CD4-positive, CD25-positive, alpha-beta regulatory T cell (primary cell): ENCODE results near the gene HUNK. TPM values are rescaled to one million over a fixed set of nuclear protein-coding genes. Genes with fewer than 3 reads are reported as not detected.

Source experiments
- ATAC-seq, 2 donors: fragments of 150-1000 bp; cut with Tn5 transposase; one replicate each; pipeline ENCODE4 v1.10.0; 2021; ENCODE audit warnings: low read depth in 2 of 2, moderate number of reproducible peaks in 2 of 2, moderate library complexity in 1 of 2
- DNase-seq, 3 donors: peaks; one replicate each; pipeline versions ENCODE4 v3.0.0 to v3.0.0-alpha.2; 2012 to 2022; ENCODE audit warnings: mixed read lengths in 1 of 3
- H3K27ac ChIP-seq: one replicate; pipeline ENCODE4 v1.7.0; 2013; ENCODE audit warnings: mild to moderate bottlenecking, low read length; ENCODE audit not compliant: insufficient read depth, poor library complexity, severe bottlenecking
- H3K27me3 ChIP-seq: one replicate; pipeline ENCODE4 v1.7.0; 2013; ENCODE audit warnings: low read length; ENCODE audit not compliant: control insufficient read depth, insufficient read depth
- H3K36me3 ChIP-seq: one replicate; pipeline ENCODE4 v1.7.0; 2013; ENCODE audit warnings: mild to moderate bottlenecking, low read length, moderate library complexity; ENCODE audit not compliant: control insufficient read depth, insufficient read depth
- H3K4me1 ChIP-seq: 2 replicates; pipeline ENCODE4 v1.7.0; 2013; ENCODE audit warnings: mild to moderate bottlenecking, low read length; ENCODE audit not compliant: insufficient read depth, control insufficient read depth, poor library complexity, severe bottlenecking
- H3K4me3 ChIP-seq: one replicate; pipeline ENCODE4 v1.7.0; 2013; ENCODE audit warnings: low read depth, mild to moderate bottlenecking, low read length, moderate library complexity
- H3K9me3 ChIP-seq, 2 experiments: 1 replicate in 1 of 2; 2 replicates in 1 of 2; pipeline ENCODE4 v1.7.0; 2013; ENCODE audit warnings: low read length in 2 of 2, mild to moderate bottlenecking in 1 of 2, moderate library complexity in 1 of 2; ENCODE audit not compliant: control insufficient read depth in 2 of 2
- H3K27ac Mint-ChIP-seq, 3 donors: one replicate each; pipeline ENCODE4 v1.8.0; 2020 to 2022; ENCODE audit warnings: mild to moderate bottlenecking in 3 of 3, mixed read lengths in 3 of 3, moderate library complexity in 2 of 3
- H3K27me3 Mint-ChIP-seq: one replicate; pipeline ENCODE4 v1.8.0; 2022; ENCODE audit warnings: mild to moderate bottlenecking, mixed read lengths
- H3K36me3 Mint-ChIP-seq: one replicate; pipeline ENCODE4 v1.8.0; 2020; ENCODE audit warnings: mixed read lengths
- H3K4me1 Mint-ChIP-seq, 4 donors: one replicate each; pipeline ENCODE4 v1.8.0; 2020 to 2022; ENCODE audit warnings: mixed read lengths in 4 of 4, mild to moderate bottlenecking in 1 of 4
- H3K4me3 Mint-ChIP-seq, 4 donors: one replicate each; pipeline ENCODE4 v1.8.0; 2020 to 2022; ENCODE audit warnings: mild to moderate bottlenecking in 4 of 4, mixed read lengths in 4 of 4, moderate library complexity in 3 of 4
- H3K9me3 Mint-ChIP-seq, 7 donors: one replicate each; pipeline ENCODE4 v1.8.0; 2020 to 2022; ENCODE audit warnings: mixed read lengths in 7 of 7, mild to moderate bottlenecking in 3 of 7, moderate library complexity in 2 of 7
- polyA plus RNA-seq, 4 donors: library from polyadenylated mRNA; unstranded; fragments of 300-500 nt; fragmentation: Illumina TruSeq; gene quantifications; one replicate each; pipeline ENCODE4 v1.2.3, GENCODE V29; 2021
- total RNA-seq: library from RNA; stranded (reverse); gene quantifications from one replicate; pipeline ENCODE4 v1.2.3, GENCODE V29; 2022

The HUNK gene
- total and polyA plus RNA-seq, 5 donors from 2014 or later = not detected

- Mint-ChIP-seq H3K27ac (no peak overlapping the region), H3K4me3 (no peak overlapping the region)
These were observed 44.3 kb downstream of the HUNK start for GRCh38 chr21:31917108-31917507.

DNA sequence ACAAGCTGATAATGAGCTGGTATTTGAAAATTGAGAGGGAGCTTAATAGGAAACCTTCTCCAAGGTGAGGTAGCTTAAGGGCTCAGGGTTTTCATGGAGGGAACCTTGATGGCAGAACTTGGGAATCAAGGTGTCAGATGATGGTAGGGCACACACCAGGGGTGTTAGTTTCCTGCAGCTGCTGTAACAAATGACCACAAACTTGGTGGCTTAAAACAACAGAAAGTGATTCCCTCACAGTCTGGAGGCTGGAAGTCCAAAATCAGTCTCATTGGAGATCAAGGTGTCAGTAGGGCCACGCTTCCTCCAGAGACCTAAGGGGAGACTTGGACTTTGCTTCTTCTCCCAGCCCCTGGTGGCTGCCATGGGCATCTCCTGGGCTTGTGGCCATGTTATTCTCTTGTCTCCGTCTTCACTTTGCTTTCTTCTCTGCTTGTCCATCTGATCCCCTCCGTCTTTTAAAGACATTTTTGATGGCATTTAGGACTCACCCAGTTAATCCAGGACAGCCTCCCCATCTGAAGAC lies 45.5 kb downstream of the HUNK start:
- H3K9me3 ChIP-seq = no peaks in the 10 kb centered on the region
- no peak for ATAC-seq
- H3K27ac Mint-ChIP-seq = peak overlapping the region in 1 of 3 donors; percentile 34
- no peak for DNase-seq
- no peaks in the 10 kb centered on the region for H3K36me3 Mint-ChIP-seq
- no peaks in the 10 kb centered on the region for H3K4me1 Mint-ChIP-seq
- no peaks in the 10 kb centered on the region for H3K27me3 ChIP-seq
- H3K36me3 ChIP-seq = no peaks in the 10 kb centered on the region
- H3K4me3 ChIP-seq = no peak overlapping the region
- no peak overlapping the region for H3K27ac ChIP-seq
- H3K9me3 Mint-ChIP-seq = peaks cover 0 to 1% (median 0%) of the 10 kb centered on the region in 7 donors
- no peaks in the 10 kb centered on the region for H3K4me1 ChIP-seq
- peaks cover 5% of the 10 kb centered on the region for H3K27me3 Mint-ChIP-seq
- peak overlapping the region in 1 of 4 donors; percentile 8 for H3K4me3 Mint-ChIP-seq

More at GRCh38 chr21:31917108-31917507, 44.3 kb downstream of the HUNK start:
- Histone ChIP-seq H3K36me3 (no peaks in the 10 kb centered on the region), H3K9me3 (no peaks in the 10 kb centered on the region), H3K27me3 (no peaks in the 10 kb centered on the region), H3K27ac (no peak overlapping the region), H3K4me1 (no peaks in the 10 kb centered on the region), H3K4me3 (no peak overlapping the region)
- H3K36me3 Mint-ChIP-seq = no peaks in the 10 kb centered on the region
- ATAC-seq (no peak), DNase-seq (no peak)
- H3K27me3 Mint-ChIP-seq = peaks cover 7% of the 10 kb centered on the region
- no peaks in the 10 kb centered on the region for H3K4me1 Mint-ChIP-seq
- H3K9me3 Mint-ChIP-seq = peaks cover 0 to 1% (median 0%) of the 10 kb centered on the region in 7 donors

GRCh38 chr21:31920275-31920674 lies 47.5 kb downstream of the HUNK start:
- ATAC-seq (no peak), DNase-seq (no peak)
- no peak overlapping the region for H3K4me3 ChIP-seq
- no peaks in the 10 kb centered on the region for H3K36me3 Mint-ChIP-seq
- H3K4me1 Mint-ChIP-seq = no peaks in the 10 kb centered on the region
- no peak overlapping the region for H3K27ac ChIP-seq
- no peaks in the 10 kb centered on the region for H3K27me3 ChIP-seq
- no peaks in the 10 kb centered on the region for H3K27me3 Mint-ChIP-seq
- H3K9me3 ChIP-seq = no peaks in the 10 kb centered on the region
- H3K9me3 Mint-ChIP-seq = peaks cover 0 to 1% (median 0%) of the 10 kb centered on the region in 7 donors
- H3K4me3 Mint-ChIP-seq = no peak overlapping the region
- no peaks in the 10 kb centered on the region for H3K36me3 ChIP-seq
- H3K4me1 ChIP-seq = no peaks in the 10 kb centered on the region
- no peak overlapping the region for H3K27ac Mint-ChIP-seq

- H3K36me3 Mint-ChIP-seq = no peaks in the 10 kb centered on the region
- no peaks in the 10 kb centered on the region for H3K36me3 ChIP-seq
- H3K27me3 ChIP-seq = no peaks in the 10 kb centered on the region
- no peak overlapping the region for H3K4me3 ChIP-seq
- H3K9me3 ChIP-seq = no peaks in the 10 kb centered on the region
- no peaks in the 10 kb centered on the region for H3K27me3 Mint-ChIP-seq
- H3K9me3 Mint-ChIP-seq = peaks cover 0 to 1% (median 0%) of the 10 kb centered on the region in 7 donors
- no peak for DNase-seq
- no peak overlapping the region for H3K27ac ChIP-seq
- no peak overlapping the region for H3K4me3 Mint-ChIP-seq
- no peaks in the 10 kb centered on the region for H3K4me1 Mint-ChIP-seq
- H3K4me1 ChIP-seq = no peaks in the 10 kb centered on the region
- ATAC-seq = no peak
- H3K27ac Mint-ChIP-seq = no peak overlapping the region
These were observed 48.3 kb downstream of the HUNK start for GRCh38 chr21:31921079-31921478.

DNA sequence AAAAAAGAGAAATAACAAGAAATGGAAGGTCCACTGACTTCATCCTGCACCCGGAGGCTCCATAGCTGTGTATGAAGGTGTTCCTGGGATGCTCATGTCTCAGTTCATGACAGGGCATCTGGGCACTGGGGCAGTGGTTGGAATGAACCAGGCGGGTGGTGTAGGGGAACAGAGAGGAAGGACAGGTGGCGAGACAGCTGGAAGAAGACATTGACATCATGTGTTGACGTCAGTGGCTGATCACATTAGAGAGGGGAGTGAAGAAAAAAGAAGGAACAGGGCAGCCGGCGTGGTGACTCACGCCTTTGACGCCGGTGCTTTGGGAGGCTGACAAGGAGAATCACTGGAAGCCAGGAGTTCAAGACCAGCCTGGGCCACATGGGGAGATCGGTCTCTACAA lies 50.1 kb downstream of the HUNK start:
- H3K27me3 Mint-ChIP-seq = peaks cover 4% of the 10 kb centered on the region
- H3K4me3 ChIP-seq = no peak overlapping the region
- no peak overlapping the region for H3K27ac Mint-ChIP-seq
- H3K27me3 ChIP-seq = no peaks in the 10 kb centered on the region
- H3K4me3 Mint-ChIP-seq = no peak overlapping the region
- ATAC-seq = no peak
- H3K36me3 Mint-ChIP-seq = no peaks in the 10 kb centered on the region
- no peaks in the 10 kb centered on the region for H3K9me3 ChIP-seq
- no peaks in the 10 kb centered on the region for H3K4me1 Mint-ChIP-seq
- no peak for DNase-seq
- peaks cover 0 to 4% (median 0%) of the 10 kb centered on the region in 7 donors for H3K9me3 Mint-ChIP-seq
- no peaks in the 10 kb centered on the region for H3K36me3 ChIP-seq
- H3K4me1 ChIP-seq = no peaks in the 10 kb centered on the region
- H3K27ac ChIP-seq = no peak overlapping the region

GRCh38 chr21:31923756-31924155 lies 50.9 kb downstream of the HUNK start:
- no peak overlapping the region for H3K4me3 ChIP-seq
- no peak for ATAC-seq
- H3K4me3 Mint-ChIP-seq = no peak overlapping the region
- H3K36me3 ChIP-seq = no peaks in the 10 kb centered on the region
- H3K27me3 ChIP-seq = no peaks in the 10 kb centered on the region
- H3K4me1 ChIP-seq = no peaks in the 10 kb centered on the region
- H3K4me1 Mint-ChIP-seq = no peaks in the 10 kb centered on the region
- no peak overlapping the region for H3K27ac Mint-ChIP-seq
- no peak for DNase-seq
- H3K9me3 ChIP-seq = no peaks in the 10 kb centered on the region
- no peak overlapping the region for H3K27ac ChIP-seq
- no peaks in the 10 kb centered on the region for H3K36me3 Mint-ChIP-seq
- H3K9me3 Mint-ChIP-seq = peaks cover 0 to 4% (median 0%) of the 10 kb centered on the region in 7 donors
- H3K27me3 Mint-ChIP-seq = peaks cover 4% of the 10 kb centered on the region

- Mint-ChIP-seq H3K27ac (no peak overlapping the region), H3K4me3 (no peak overlapping the region), H3K9me3 (peaks cover 0 to 4% (median 0%) of the 10 kb centered on the region in 7 donors), H3K27me3 (peaks cover 4% of the 10 kb centered on the region), H3K4me1 (no peaks in the 10 kb centered on the region), H3K36me3 (no peaks in the 10 kb centered on the region)
- Histone ChIP-seq H3K27me3 (no peaks in the 10 kb centered on the region), H3K36me3 (no peaks in the 10 kb centered on the region), H3K4me1 (no peaks in the 10 kb centered on the region), H3K9me3 (no peaks in the 10 kb centered on the region), H3K4me3 (no peak overlapping the region), H3K27ac (no peak overlapping the region)
- DNase-seq (no peak), ATAC-seq (no peak)
These were observed 51.7 kb downstream of the HUNK start for GRCh38 chr21:31924548-31924947.

DNA sequence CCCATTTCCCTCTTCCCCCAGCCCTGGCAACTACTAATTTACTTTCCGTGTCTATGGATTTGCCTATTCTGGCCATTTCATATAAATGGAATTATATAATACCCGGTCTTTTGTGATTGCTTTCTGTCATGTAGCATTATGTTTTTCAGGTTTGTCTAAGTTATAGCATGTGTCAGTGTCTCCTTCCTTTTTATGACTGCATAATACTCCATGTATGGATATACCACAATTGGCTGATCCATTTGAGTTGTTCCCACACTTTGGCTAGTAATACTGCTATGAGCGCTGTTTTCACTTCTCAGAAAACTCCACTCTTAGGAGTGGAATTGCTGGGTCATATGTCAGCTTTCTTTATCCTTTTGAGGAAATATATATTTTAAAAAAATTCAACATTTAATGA lies 53.7 kb downstream of the HUNK start:
- Histone ChIP-seq H3K4me1 (no peaks in the 10 kb centered on the region), H3K27ac (no peak overlapping the region), H3K9me3 (no peaks in the 10 kb centered on the region), H3K36me3 (no peaks in the 10 kb centered on the region), H3K4me3 (no peak overlapping the region), H3K27me3 (no peaks in the 10 kb centered on the region)
- no peaks in the 10 kb centered on the region for H3K36me3 Mint-ChIP-seq
- H3K27ac Mint-ChIP-seq = no peak overlapping the region
- peaks cover 4% of the 10 kb centered on the region for H3K27me3 Mint-ChIP-seq
- no peaks in the 10 kb centered on the region for H3K4me1 Mint-ChIP-seq
- DNase-seq = no peak
- H3K9me3 Mint-ChIP-seq = peaks cover 0 to 4% (median 0%) of the 10 kb centered on the region in 7 donors
- H3K4me3 Mint-ChIP-seq = no peak overlapping the region
- no peak for ATAC-seq
